ENCODE results near the gene CLN5.

The CLN5 gene

DNA sequence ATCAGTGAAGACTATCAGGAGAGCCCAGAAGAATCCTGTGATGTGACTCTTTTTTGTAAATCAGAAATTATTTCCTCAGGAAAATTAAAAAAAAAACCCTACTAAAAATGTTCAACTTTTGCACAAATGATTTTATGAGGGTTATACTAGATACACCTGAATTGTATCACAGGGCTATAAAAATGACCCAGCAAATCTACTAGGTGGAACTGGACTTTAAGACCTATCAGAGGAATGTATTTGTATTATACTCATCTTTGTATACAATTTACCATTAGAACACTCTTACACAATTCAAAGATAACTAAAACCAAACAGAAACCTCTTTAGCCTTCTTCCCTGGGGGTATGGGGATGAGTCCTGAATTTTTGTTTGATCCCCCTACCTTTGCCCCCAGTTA lies 27.9 kb downstream of the CLN5 start:
- DNase-seq (ENCODE audit: low read depth), result no peak

DNA sequence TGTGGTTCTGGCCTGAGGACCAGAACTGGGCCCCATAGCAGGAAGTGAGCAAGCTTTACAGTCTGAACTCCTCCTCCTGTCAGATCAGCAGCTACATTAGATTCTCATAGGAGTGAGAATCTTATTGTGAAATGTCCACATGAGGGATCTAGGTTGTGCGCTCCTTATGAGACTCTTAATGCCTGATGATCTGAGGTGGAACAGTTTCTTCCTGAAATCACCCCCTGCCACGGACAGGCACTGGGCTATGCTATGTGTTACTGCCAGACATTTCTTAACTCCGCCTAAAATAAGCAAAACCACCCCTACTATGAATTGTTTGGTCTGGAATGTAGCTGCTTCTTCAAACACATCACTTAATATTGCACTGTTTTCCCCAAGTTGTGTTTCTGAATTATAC lies 30.5 kb downstream of the CLN5 start:
- DNase-seq (ENCODE audit: low read depth), result no peak

DNA sequence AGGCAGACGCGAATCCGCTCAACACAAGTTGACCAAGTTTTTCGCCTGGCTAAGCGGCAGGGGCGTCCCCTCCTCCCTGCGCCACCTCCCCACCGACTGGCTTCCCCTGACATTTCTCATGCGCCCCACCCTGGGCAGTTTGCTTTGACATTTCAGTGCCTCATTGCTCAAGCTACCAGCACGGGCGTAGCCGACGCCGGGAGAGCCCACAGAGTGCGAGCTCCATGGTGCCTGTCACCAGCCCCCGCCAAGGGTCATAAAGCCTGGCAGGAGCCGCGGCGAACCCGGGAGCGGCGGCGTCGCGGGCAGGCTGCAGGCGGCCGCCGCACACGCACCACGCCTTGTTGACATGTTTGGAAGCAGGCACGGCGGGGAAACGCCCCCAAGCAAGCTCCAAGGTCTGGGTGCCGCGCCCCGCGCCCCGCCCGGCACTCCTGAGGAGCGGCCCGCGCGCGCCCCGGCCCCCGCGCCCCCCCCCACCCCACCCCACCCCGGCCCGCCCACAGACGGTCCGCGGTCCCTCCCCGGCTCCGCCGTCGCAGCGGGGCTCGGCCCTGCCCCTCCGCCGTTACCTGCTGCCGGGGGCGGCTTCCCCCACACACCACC lies 34.5 kb downstream of the CLN5 start:
- peak; percentile 55 for DNase-seq (ENCODE audit: low read depth)

DNA sequence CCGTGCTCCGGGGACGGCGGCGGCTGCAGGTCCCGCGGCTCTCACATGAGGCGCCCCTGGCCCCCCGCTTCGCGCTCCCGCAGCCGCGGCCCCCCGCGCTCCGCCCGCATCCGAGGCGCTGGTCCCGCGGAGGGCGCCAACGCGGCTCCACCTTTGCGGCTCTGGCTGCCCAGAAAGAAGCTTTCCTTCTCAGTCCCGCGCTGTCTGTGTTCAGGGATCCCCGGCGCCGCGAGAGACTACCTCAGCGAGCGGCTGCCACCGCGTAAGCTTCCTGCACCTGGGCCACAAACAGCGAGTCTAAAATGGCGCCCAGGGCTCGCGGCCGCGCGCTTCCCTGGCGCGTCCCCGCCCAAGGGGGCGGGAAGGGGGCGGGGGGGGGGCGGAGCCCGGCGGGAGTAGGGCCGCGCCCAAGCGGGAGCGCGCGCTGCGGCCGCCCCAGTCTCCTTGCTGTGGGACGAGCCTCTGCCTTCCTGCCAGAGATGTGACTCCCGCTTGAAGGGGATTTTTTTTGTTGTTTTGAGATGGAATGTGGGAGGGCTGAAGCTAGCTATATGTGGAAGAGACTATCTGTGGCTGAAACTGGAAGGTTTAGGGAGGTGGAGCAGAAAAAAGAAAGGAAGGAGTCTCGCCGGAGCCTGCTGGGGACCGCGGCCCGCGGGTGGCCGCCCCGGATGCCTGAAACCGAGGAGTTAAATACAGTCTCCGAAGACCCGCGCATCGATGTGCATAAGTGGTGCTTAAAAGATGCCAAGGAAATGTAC lies 35.2 kb downstream of the CLN5 start, which contains the start of gene FBXL3:
FBXL3 (minus strand) TSS at position 299 of the 761 bp plus-strand sequence. CDS start 5,299 bp downstream, outside the sequence.
- peak; percentile 79 for DNase-seq (ENCODE audit: low read depth)

DNA sequence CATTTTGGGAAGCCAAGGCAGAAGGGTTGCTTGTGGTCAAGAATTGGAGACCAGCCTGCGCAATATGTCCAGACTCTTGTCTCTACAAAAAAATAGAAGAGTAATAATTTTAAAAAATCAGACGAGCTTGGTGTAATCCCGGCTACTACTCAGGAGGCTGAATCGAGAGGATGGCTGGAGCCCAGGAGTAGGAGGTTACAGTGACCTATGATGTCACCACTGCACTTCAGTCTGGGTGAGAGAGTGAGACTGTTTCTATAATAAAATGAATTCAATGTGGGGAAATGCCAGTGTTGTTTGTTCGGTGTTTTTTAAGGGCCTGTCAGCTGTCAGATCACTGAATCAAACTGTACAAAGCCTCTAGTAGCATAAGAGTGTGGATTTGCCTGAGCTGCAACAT lies 36.3 kb downstream of the CLN5 start:
- no peak for DNase-seq (ENCODE audit: low read depth)

DNA sequence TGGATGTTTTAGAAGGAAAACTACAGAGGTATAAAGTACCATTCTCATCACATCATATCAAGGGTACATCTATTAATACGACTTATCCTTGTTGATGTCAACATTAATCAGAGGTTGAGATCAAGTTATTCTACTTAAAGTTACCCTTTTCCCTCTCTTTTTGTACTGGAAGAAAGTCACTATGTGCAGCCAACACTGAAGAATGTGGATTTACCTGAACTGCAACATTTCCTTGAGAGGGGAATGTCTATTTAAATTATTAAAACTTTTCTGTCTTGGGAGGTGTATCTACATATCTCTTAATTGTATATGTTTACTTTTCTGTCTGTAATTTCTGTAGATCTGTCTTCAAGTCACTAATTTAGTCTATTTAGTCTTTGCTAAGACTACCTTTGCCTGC lies 37.6 kb downstream of the CLN5 start:
- no peak for DNase-seq (ENCODE audit: low read depth)

DNA sequence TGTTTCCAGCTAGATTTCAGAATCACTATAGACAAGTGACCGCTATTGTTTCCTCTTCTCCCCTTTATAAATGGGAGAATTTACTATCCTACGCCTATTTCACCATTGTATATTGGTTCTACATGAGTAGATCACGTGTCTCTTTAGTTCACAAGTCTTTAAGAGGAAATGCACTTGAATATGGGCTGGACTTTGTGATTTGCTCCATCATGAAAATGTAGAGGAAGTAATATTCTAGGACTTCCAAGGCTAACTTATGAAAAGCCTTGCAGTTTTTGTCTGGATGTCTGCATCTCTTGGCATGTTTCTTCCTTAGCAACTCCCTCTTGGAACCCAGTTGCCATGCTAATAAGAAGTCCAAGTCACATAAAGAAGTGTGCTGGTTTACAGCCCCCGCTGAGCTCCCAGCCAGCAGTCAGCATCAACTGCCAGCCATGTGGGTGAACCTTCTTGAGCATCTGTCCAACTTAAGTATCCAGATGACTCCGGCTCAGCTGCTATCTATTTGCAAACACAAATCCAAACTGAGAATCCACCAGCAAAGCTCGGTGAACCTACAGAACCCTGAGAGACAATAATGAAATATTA lies 39.9 kb downstream of the CLN5 start:
- no peak for DNase-seq (ENCODE audit: low read depth)

DNA sequence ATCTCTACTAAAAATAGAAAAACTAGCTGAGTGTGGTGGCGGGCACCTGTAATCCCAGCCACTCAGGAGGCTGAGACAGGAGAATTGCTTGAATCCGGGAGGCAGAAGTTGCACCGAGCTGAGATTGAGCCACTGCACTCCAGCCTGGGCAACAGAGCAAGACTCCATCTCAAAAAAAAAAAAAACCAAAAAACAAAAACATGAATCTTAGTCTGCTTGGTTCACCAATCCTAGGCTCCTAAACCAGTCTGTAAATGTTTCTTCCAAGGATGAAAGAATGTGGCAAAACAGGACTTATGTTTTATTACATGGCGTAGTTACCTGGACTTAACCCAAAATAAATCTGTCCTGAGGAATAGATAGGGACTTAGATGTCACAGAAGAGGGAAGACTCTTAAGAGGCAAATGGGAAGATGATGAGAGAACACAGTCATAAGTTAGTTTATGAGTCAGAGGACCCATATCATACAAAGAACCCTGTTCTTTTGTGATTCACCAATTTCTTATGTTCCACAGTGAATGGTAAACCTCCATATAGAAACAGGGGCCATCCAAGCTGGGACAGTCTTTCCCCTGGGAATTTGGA lies 41.9 kb downstream of the CLN5 start:
- no peak for DNase-seq (ENCODE audit: low read depth)

DNA sequence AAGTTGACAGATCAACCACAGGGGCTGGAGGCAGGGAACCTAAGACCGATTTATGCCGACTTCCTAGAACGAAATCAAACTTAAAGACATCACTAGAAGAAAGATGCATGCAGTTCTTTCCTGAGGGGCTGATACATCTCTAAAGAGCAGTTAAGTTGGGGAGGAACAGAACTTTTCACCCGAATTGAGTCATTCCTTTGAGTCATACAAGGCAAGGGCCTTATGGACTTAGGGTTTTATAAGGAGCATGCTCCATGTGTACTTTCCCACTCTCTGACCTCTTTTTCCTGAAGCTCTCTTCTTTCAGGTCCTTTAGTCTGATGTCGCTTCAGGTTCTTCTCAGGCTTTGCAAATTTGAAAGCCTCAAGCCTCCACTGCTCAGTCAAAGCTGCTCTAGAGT lies 43.0 kb downstream of the CLN5 start:
- DNase-seq (ENCODE audit: low read depth), result no peak

DNA sequence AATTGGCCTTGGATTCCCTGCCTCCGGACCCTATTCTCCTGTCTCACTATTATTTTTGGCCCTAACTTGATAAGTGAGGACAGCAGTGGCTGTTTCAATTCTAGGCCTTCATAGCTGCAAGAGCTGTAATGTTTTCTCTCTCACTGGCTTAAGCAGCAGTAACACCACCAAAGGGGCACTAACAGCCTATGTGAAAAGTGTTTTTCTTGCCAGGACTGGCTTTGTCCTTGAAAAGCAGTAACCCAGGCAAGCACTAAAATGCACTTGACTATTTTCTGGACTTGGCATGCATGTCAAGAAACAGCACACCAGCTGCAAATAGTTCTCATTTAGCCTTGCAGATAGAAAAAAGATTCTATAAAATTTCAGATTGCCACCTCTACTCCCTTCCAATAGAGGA lies 44.4 kb downstream of the CLN5 start:
- DNase-seq (ENCODE audit: low read depth), result no peak

DNA sequence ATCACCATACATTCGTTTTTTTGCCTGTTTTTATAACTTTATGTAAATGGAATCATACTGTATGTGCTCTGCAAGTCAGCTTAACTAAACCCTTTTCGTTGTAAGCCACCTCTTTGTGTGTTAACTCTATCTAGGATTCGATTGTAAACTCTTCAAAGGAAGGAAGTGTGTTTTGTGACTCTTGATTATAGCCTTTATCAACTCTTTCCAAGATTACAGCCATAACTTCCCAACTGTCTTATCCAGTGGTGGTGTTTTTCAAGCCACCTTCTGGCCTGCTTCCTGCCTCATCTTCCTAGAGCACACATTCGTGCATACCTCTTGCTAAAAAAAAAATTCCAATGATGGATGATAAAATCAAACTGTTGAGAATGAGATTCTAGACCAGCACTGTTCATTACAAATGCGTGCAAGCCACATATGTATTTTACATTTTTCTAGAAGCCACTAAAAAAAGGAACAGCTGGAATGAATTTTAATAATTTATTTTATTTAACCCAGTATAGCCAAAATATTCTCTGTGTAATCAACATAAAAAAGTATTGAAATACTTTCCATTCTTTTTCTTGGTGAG lies 47.1 kb downstream of the CLN5 start:
- DNase-seq (ENCODE audit: low read depth), result no peak

DNA sequence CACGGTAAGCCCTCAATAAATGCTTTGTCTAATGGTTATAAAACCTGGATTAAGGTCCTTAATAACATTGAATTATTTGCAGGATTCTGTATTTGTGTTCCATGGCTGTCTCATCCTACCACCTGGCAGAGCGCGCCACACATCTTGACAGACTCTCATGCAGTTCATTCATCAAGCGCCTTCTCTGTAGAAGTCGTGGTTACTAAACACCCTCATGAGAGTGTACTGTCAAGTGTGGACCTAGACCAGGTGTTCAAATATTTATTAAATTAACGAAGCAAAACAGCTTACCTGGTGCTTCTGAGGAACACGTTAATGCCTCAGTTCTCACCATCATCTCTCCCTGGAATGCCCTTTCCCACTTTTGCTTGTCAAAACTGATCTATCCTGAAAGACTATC lies 48.2 kb downstream of the CLN5 start:
- no peak for DNase-seq (ENCODE audit: low read depth)

DNA sequence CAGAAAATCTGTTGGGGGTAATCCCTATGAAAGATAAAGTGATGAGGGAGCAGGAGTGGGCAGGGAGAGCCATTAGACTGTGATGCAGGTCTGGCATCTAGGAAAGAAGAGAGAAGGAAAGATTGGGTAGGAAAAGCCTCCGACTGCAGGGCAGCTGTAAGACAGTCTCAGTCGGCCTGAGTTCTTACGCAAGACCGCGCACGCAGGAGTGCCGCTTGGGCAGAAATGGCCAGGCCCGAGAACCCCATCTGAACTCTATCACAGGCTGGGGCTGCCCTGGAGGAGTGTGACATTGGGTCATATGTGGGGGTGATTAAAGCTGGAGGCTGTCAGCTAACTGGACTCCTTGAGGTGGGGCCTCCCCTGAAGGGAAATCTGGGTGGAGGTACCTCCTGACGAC lies 49.0 kb downstream of the CLN5 start:
- no peak for DNase-seq (ENCODE audit: low read depth)

DNA sequence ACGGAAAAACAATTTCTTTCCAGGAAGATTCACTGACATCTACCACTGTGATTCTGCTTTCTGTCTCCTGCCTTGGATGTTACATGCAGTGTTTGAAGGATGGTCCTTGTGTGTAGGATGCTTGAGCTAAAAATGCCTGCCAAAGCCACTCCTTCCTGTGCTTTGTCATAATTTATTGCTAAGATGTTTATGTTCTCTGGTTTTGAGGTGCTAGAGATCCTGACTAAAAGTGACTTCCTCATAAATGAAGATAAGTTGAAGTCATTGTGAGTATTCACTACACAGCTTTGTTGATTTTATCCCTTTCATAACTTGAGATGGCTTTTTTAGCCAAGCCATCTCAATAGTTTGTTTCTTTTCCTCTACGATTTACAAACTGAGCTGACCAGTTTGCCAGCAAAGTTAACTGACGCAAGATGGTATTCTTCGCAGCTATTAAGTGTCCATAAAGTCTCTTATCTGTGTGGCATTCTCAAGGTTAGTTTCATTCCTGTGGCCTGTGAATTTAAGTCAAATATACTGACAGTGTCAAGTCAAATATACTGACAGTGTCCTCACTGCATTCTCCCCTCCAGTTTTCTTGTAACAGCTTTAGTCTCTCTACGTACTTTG lies 50.8 kb downstream of the CLN5 start:
- DNase-seq (ENCODE audit: low read depth), result no peak

DNA sequence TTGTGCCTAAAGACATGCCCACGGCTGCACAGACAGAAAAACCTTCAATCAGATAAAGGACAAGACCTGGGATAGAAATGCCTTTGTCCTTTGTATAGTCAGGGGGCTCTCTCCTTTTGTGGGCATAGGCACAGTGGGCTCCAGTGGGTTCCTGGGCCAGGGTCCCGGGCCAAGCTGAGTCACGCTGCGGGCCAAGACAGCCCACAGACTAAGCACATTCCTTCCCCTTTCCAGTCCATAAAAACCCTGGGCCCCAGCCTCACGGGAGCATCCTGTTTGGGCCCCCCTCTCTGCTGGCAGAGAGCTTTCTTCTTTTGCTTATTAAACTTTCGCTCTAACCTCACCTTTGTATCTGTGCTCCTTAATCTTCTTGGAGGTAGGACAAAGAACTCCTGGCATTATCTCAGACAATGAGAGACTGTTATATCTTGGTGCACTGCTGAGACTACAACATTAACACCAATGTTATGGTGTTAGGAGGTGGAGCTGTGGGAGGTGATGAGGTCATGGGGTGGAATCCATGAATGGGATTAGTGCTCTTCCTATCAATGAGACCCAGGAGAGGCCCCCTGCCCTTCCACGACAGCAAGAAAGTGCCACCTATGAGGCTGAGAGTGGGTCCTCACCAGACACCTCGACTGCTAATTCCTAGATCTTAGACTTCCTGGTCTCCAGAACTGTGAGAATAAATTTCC lies 55.9 kb downstream of the CLN5 start:
- DNase-seq (ENCODE audit: low read depth), result no peak

DNA sequence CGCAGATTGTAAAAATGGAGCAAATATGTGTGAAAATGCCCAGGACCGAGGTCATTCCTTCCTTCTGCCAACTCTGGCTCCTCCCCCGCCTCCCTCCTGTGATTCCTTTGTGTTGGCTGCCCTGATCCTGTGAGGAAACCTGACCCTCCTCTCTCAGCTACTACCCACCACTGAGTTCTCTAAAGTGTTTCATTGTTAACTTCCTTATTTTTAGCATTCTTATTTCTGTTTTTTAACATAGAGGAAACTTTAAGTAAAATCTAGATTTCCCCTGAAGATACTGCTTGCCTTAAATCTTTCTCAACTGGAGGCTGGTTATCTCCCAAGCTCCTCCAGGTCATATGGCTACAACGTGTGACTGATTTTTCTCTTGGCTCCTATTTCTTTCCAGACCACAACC lies 56.8 kb downstream of the CLN5 start:
- DNase-seq (ENCODE audit: low read depth), result no peak

DNA sequence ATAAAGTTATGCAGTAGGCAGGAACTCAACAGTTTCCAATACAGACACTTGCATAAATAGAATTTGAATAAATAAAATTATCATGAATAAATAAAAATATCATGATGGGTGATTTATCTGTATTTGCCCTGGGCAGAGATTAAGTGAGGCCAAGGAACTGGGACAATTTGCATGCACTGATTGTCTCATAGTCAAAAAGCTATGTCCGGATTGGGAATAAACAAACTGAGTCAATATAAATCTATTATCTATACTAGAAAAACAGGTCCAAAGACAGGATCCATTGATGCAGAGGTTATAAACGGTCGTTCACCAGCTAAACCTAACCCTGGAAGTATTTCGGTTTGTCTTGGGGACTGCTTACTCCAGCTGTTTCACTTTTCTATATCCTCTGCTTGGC lies 61.3 kb downstream of the CLN5 start:
- DNase-seq (ENCODE audit: low read depth), result no peak
